ENCODE data around the gene PLCB2.

DNA sequence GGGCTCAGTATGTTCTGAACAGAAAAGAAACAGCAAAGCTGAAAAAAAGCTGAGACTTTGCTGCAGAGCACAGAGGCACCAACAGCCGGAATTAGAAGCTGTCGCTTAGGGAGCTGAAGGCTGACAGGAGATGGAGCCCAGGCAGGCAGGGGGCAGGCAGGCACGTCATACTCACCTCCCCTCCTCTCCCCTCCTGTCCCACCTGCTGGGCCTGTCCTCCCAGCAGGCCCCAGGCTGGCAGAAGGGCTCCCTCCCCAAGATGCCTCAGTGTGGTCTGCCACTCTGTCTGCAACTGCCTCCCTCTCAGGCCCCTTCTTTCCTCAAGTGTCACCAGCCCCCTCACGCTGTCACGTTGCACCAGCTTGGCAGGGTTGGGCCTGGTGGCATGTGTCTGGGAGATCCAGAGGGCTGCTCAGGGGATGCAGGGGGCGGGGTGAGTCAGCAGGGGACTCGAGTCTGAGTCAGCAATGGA lies 21.6 kb downstream of the PLCB2 start:
- TF ChIP-seq, protein P1, sequence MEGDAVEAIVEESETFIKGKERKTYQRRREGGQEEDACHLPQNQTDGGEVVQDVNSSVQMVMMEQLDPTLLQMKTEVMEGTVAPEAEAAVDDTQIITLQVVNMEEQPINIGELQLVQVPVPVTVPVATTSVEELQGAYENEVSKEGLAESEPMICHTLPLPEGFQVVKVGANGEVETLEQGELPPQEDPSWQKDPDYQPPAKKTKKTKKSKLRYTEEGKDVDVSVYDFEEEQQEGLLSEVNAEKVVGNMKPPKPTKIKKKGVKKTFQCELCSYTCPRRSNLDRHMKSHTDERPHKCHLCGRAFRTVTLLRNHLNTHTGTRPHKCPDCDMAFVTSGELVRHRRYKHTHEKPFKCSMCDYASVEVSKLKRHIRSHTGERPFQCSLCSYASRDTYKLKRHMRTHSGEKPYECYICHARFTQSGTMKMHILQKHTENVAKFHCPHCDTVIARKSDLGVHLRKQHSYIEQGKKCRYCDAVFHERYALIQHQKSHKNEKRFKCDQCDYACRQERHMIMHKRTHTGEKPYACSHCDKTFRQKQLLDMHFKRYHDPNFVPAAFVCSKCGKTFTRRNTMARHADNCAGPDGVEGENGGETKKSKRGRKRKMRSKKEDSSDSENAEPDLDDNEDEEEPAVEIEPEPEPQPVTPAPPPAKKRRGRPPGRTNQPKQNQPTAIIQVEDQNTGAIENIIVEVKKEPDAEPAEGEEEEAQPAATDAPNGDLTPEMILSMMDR (conservative IDR thresholded peaks at IDR 0.05; ENCODE audit: low read length) = no peak
- no peak for TF ChIP-seq EZH2phosphoT487 (IDR thresholded peaks at IDR 0.05; ENCODE audit: borderline replicate concordance)

Measured in Loucy (cell line).